Stimulated activated CD8-positive, alpha-beta memory T cell treated with anti-CD3 and anti-CD28 coated beads, Interleukin-15, amount 100 ng/mL, for 48 hours (primary cell): ENCODE data around the gene PLA2G12B.

Experiments used
- DNase-seq, 2 donors: peaks; one replicate each; pipeline ENCODE4 v3.0.0-alpha.2; 2020; ENCODE audit warnings: low read depth in 2 of 2

The PLA2G12B gene

GRCh38 chr10:72890086-72890485, 64.5 kb downstream of the PLA2G12B start:
- DNase-seq = no peak

GRCh38 chr10:72889391-72889831, 65.2 kb downstream of the PLA2G12B start:
- no peak for DNase-seq

- no peak for DNase-seq
Observed at GRCh38 chr10:72888151-72888638, 66.4 kb downstream of the PLA2G12B start.

- DNase-seq = no peak
Observed at GRCh38 chr10:72887043-72887442, 67.6 kb downstream of the PLA2G12B start.

GRCh38 chr10:72886621-72887020, 68.0 kb downstream of the PLA2G12B start:
- DNase-seq = no peak

- DNase-seq = no peak
Observed at GRCh38 chr10:72885953-72886352, 68.7 kb downstream of the PLA2G12B start.
